HCT116 (cell line): ENCODE measurements around the gene GRIA2. TPM values are rescaled to one million over a fixed set of nuclear protein-coding genes. Genes with fewer than 3 reads are reported as not detected.

Source experiments
- ATAC-seq: fragments of 200-7000 bp; cut with Tn5 transposase; 2 replicates; pipeline ENCODE4 v1.9.1; 2020; ENCODE audit warnings: mild to moderate bottlenecking, moderate library complexity
- BruUV-seq: library from RNA; stranded (reverse); fragments of 400-500 nt; replicated peaks from 2 replicates; lab custom pipeline; 2021; lab: Mats Ljungman, UMichigan
- CTCF ChIA-PET: fragments of 300-600 bp; sonication (Branson Sonifier 250); formaldehyde crosslinking; loops from one replicate; lab custom pipeline; 2021; ENCODE audit warnings: antibody characterized with exemption; lab: Charles Lee
- POLR2A ChIA-PET: fragments of 300-600, 350-600 bp; sonication (Branson Sonifier 250); formaldehyde crosslinking; loops from one replicate; lab custom pipeline; 2021; ENCODE audit warnings: antibody characterized with exemption; lab: Charles Lee
- RAD21 ChIA-PET, 2 experiments: fragments of 300-600 bp; sonication (Branson Sonifier 250); formaldehyde crosslinking; loops; one replicate each; lab custom pipeline; 2023; ENCODE audit warnings: low total read pairs in 2 of 2; ENCODE audit not compliant: uncharacterized antibody in 2 of 2, unreplicated experiment in 2 of 2, low non-redundant PET in 1 of 2; lab: Charles Lee
- DNase-seq: peaks from one replicate; pipeline ENCODE4 v3.0.0-alpha.2; 2010; ENCODE audit warnings: low read depth, low spot score
- H2AFZ ChIP-seq: fragments of 200-600 bp; shearing (Covaris generic), sonication (generic); 2 replicates; pipeline ENCODE4 v1.6.1; 2017; ENCODE audit warnings: low read depth, mixed run types, mixed read lengths, antibody characterized with exemption, low read length; ENCODE audit not compliant: poor library complexity, severe bottlenecking
- H3K27ac ChIP-seq: 2 replicates; pipeline ENCODE4 v1.5.1; 2012; ENCODE audit warnings: low read depth, low read length
- H3K27me3 ChIP-seq: fragments of 200-600 bp; sonication (generic); 2 replicates; pipeline ENCODE4 v1.6.1; 2016; ENCODE audit warnings: mixed run types, low read length, mixed read lengths; ENCODE audit not compliant: insufficient read depth
- H3K36me3 ChIP-seq, 2 experiments: fragments of 200-500 bp in 1 of 2; fragments of 200-600 bp in 1 of 2; sonication (Bioruptor generic) in 1 of 2; sonication (generic) in 1 of 2; 2 replicates each; pipeline versions ENCODE4 v1.5.1 to v1.6.1; 2014 to 2016; ENCODE audit warnings: low read length in 2 of 2, inconsistent platforms in 1 of 2, mixed read lengths in 1 of 2, mixed run types in 1 of 2; ENCODE audit not compliant: insufficient read depth in 2 of 2, control insufficient read depth in 1 of 2
- H3K4me1 ChIP-seq, 2 experiments: fragments of 200-600 bp in 1 of 2; sonication (generic) in 1 of 2; 2 replicates each; pipeline versions ENCODE4 v1.5.1 to v1.6.1; 2012 to 2017; ENCODE audit warnings: low read length in 2 of 2, inconsistent platforms in 1 of 2, mild to moderate bottlenecking in 1 of 2, mixed read lengths in 1 of 2, mixed run types in 1 of 2, moderate library complexity in 1 of 2; ENCODE audit not compliant: insufficient read depth in 2 of 2, control insufficient read depth in 1 of 2
- H3K4me2 ChIP-seq: fragments of 200-600 bp; sonication (generic); 2 replicates; pipeline ENCODE4 v1.6.1; 2017; ENCODE audit warnings: mixed run types, low read length, mixed read lengths
- H3K4me3 ChIP-seq, 2 experiments: fragments of 200-600 bp in 1 of 2; sonication (generic) in 1 of 2; replicated peaks in 1 of 2; 2 replicates each; pipeline ENCODE4 v1.5.1; 2011 to 2016; ENCODE audit warnings: low read length in 2 of 2, control low read depth in 1 of 2, low read depth in 1 of 2, mild to moderate bottlenecking in 1 of 2, mixed read lengths in 1 of 2, mixed run types in 1 of 2
- H3K79me2 ChIP-seq: fragments of 200-600 bp; sonication (generic); 2 replicates; pipeline ENCODE4 v1.6.1; 2017; ENCODE audit warnings: mild to moderate bottlenecking, mixed run types, low read length, moderate library complexity, mixed read lengths; ENCODE audit not compliant: insufficient read depth
- H3K9ac ChIP-seq: fragments of 200-600 bp; sonication (generic); 2 replicates; pipeline ENCODE4 v1.6.1; 2016; ENCODE audit warnings: low read length, mixed read lengths
- H3K9me2 ChIP-seq: fragments of 200-600 bp; sonication (generic), shearing (Covaris generic); 2 replicates; pipeline ENCODE4 v1.6.1; 2017; ENCODE audit warnings: mixed run types, mild to moderate bottlenecking, moderate library complexity; ENCODE audit not compliant: insufficient read depth
- H3K9me3 ChIP-seq, 2 experiments: fragments of 200-500 bp in 1 of 2; fragments of 200-600 bp in 1 of 2; sonication (Bioruptor generic) in 1 of 2; sonication (generic) in 1 of 2; 2 replicates each; pipeline ENCODE4 v1.6.1; 2014 to 2017; ENCODE audit warnings: low read length in 2 of 2, mixed read lengths in 2 of 2, inconsistent platforms in 1 of 2, low read depth in 1 of 2, mild to moderate bottlenecking in 1 of 2, mixed run types in 1 of 2, moderate library complexity in 1 of 2; ENCODE audit not compliant: control insufficient read depth in 1 of 2, insufficient read depth in 1 of 2
- H4K20me1 ChIP-seq: fragments of 200-600 bp; sonication (generic), shearing (Covaris generic); 2 replicates; pipeline ENCODE4 v1.6.1; 2017; ENCODE audit warnings: mixed run types, mild to moderate bottlenecking, moderate library complexity; ENCODE audit not compliant: insufficient read depth
- CBX3 ChIP-seq: IDR thresholded peaks from 2 replicates; pipeline ENCODE4 v1.6.1; 2012; ENCODE audit warnings: low read depth
- CEBPB ChIP-seq: IDR thresholded peaks from 2 replicates; pipeline ENCODE4 v1.6.1; 2012; ENCODE audit warnings: low read depth
- ELF1 ChIP-seq: IDR thresholded peaks from 2 replicates; pipeline ENCODE4 v1.6.1; 2012; ENCODE audit warnings: low read depth, borderline replicate concordance
- EZH2 ChIP-seq: fragments of 200-600 bp; sonication (generic); IDR thresholded peaks from 2 replicates; pipeline ENCODE4 v1.6.1; 2017; ENCODE audit warnings: antibody characterized with exemption, mixed run types
- JUND ChIP-seq: IDR thresholded peaks from 2 replicates; pipeline ENCODE4 v1.6.1; 2012
- MAX ChIP-seq: IDR thresholded peaks from 2 replicates; pipeline ENCODE4 v1.6.1; 2012
- POLR2A ChIP-seq: IDR thresholded peaks from 2 replicates; pipeline ENCODE4 v1.7.0; 2011; ENCODE audit warnings: borderline replicate concordance; ENCODE audit not compliant: insufficient read depth, insufficient read length; ENCODE audit errors: extremely low read depth
- POLR2AphosphoS5 ChIP-seq: IDR thresholded peaks from 2 replicates; pipeline ENCODE4 v1.6.1; 2011; ENCODE audit warnings: mild to moderate bottlenecking, low read depth, low read length, moderate library complexity
- REST ChIP-seq: IDR thresholded peaks from 2 replicates; pipeline ENCODE4 v1.6.1; 2012; ENCODE audit warnings: low read depth
- SIN3A ChIP-seq: IDR thresholded peaks from 2 replicates; pipeline ENCODE4 v1.6.1; 2012; ENCODE audit warnings: low read depth
- SP1 ChIP-seq: IDR thresholded peaks from 2 replicates; pipeline ENCODE4 v1.6.1; 2012; ENCODE audit warnings: low read depth
- SRF ChIP-seq: IDR thresholded peaks from 2 replicates; pipeline ENCODE4 v1.6.1; 2012; ENCODE audit warnings: low read depth
- TCF7L2 ChIP-seq: IDR thresholded peaks from 2 replicates; pipeline ENCODE4 v1.7.0; 2011; ENCODE audit warnings: borderline replicate concordance, inconsistent platforms; ENCODE audit not compliant: insufficient read depth, insufficient read length; ENCODE audit errors: extremely low read depth
- YY1 ChIP-seq: IDR thresholded peaks from 2 replicates; pipeline ENCODE4 v1.6.1; 2011; ENCODE audit warnings: low read length, low read depth, moderate library complexity, mild to moderate bottlenecking; ENCODE audit not compliant: insufficient replicate concordance; ENCODE audit errors: extremely low read depth
- intact Hi-C: fragments of 100-400 bp; cut with micrococcal nuclease; formaldehyde crosslinking; loops from 2 replicates; pipeline ENCODE4 v1.10.0; 2022
- total RNA-seq: library from RNA; stranded (reverse); gene quantifications from one replicate; pipeline ENCODE4 v1.2.1, GENCODE V29; 2021; ENCODE audit not compliant: unreplicated experiment

Gene GRIA2
- total RNA-seq, 1 experiment from 2014 or later: not detected

GRCh38 chr4:157315968-157316367 is 95.4 kb downstream of the GRIA2 start (continued):
- TF ChIP-seq EZH2 (no peak), REST (no peak), SRF (no peak)

- Histone ChIP-seq H3K4me2 (no peak overlapping the region), H3K4me1 (no peaks in the 10 kb centered on the region), H3K4me3 (no peak overlapping the region), H3K79me2 (no peaks in the 10 kb centered on the region), H3K27me3 (no peaks in the 10 kb centered on the region), H3K9ac (no peak overlapping the region), H3K9me2 (no peaks in the 10 kb centered on the region), H3K36me3 (no peaks in the 10 kb centered on the region), H2AFZ (no peak overlapping the region), H3K9me3 (no peaks in the 10 kb centered on the region), H4K20me1 (no peaks in the 10 kb centered on the region), H3K27ac (no peak overlapping the region)
- RAD21 ChIA-PET: no interaction called here
- POLR2A ChIA-PET: no interaction called here
- ATAC-seq (no peak), DNase-seq (no peak)
- no TSS peak for BruUV-seq
- CTCF ChIA-PET: no interaction called here
- no peak for TF ChIP-seq POLR2AphosphoS5
- intact Hi-C loops: no loop called here
Measured at GRCh38 chr4:157320092-157320491, 99.6 kb downstream of the GRIA2 start.

- BruUV-seq: no TSS peak
- TF ChIP-seq CEBPB (no peak), YY1 (no peak), JUND (no peak), CBX3 (no peak), ELF1 (no peak), SIN3A (no peak), POLR2A (no peak), SP1 (no peak), MAX (no peak), REST (no peak), TCF7L2 (no peak)
Measured at GRCh38 chr4:157327666-157328065, 107.1 kb downstream of the GRIA2 start.

More at GRCh38 chr4:157327666-157328065, 107.1 kb downstream of the GRIA2 start:
- ATAC-seq (no peak), DNase-seq (no peak)
- POLR2A ChIA-PET: no interaction called here
- intact Hi-C loops: no loop called here
- no peak overlapping the region for H3K9ac ChIP-seq
- H3K9me3 ChIP-seq: no peaks in the 10 kb centered on the region
- H3K36me3 ChIP-seq: no peaks in the 10 kb centered on the region
- no peaks in the 10 kb centered on the region for H3K9me2 ChIP-seq
- no peaks in the 10 kb centered on the region for H3K4me1 ChIP-seq
- RAD21 ChIA-PET: no interaction called here
- H3K27ac ChIP-seq: no peak overlapping the region
- H2AFZ ChIP-seq: no peak overlapping the region
- no peaks in the 10 kb centered on the region for H4K20me1 ChIP-seq
- H3K27me3 ChIP-seq: no peaks in the 10 kb centered on the region
- H3K79me2 ChIP-seq: no peaks in the 10 kb centered on the region
- no peak overlapping the region for H3K4me3 ChIP-seq
- CTCF ChIA-PET: no interaction called here
- no peak overlapping the region for H3K4me2 ChIP-seq
